ENCODE results near the gene FAM149A. TPM values are rescaled to one million over a fixed set of nuclear protein-coding genes. Genes with fewer than 3 reads are reported as not detected.

Gene FAM149A
- total RNA-seq, 4 donors from 2014 or later = 8.1 to 13.4 (median 9.7) TPM

DNA sequence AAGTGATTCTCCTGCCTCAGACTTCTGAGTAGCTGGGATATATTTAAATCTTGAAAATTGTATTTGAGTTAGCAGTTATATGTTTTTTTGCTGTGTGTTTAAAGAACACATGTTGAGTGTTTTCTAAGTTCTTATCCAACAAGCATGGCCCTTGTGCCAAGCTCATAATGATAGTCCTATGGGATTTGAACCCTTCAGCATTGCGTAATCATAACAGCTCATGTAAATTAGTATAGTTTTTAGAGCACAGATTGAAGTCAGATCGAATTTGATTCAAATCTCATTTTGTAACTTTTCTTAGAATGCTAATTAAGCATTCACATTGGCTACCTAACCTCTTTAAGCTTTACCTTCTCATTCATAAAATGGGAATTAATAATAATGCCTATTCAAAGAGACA, 12.2 kb downstream of the FAM149A start:
- intact Hi-C loops (cut with DNase I) = loop anchor here (5.0 kb wide), 1 partner anchor 634 kb away; no protein-coding TSS in a partner anchor
- 81 to 82% methylated on average over 2 of the region's 2 CpGs for WGBS, 2 donors
- Histone ChIP-seq H3K27ac (no peak overlapping the region), H3K36me3 (no peaks in the 10 kb centered on the region), H3K4me3 (replicated peaks in 1 of 3) (no peak overlapping the region), H3K27me3 (no peaks in the 10 kb centered on the region), H3K9me3 (no peaks in the 10 kb centered on the region), H3K4me1 (no peaks in the 10 kb centered on the region)
- TF ChIP-seq, protein P1, sequence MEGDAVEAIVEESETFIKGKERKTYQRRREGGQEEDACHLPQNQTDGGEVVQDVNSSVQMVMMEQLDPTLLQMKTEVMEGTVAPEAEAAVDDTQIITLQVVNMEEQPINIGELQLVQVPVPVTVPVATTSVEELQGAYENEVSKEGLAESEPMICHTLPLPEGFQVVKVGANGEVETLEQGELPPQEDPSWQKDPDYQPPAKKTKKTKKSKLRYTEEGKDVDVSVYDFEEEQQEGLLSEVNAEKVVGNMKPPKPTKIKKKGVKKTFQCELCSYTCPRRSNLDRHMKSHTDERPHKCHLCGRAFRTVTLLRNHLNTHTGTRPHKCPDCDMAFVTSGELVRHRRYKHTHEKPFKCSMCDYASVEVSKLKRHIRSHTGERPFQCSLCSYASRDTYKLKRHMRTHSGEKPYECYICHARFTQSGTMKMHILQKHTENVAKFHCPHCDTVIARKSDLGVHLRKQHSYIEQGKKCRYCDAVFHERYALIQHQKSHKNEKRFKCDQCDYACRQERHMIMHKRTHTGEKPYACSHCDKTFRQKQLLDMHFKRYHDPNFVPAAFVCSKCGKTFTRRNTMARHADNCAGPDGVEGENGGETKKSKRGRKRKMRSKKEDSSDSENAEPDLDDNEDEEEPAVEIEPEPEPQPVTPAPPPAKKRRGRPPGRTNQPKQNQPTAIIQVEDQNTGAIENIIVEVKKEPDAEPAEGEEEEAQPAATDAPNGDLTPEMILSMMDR (IDR thresholded peaks at IDR 0.05) = no peak
- no peak for TF ChIP-seq POLR2A (IDR thresholded peaks at IDR 0.05)
- no peak for DNase-seq

DNA sequence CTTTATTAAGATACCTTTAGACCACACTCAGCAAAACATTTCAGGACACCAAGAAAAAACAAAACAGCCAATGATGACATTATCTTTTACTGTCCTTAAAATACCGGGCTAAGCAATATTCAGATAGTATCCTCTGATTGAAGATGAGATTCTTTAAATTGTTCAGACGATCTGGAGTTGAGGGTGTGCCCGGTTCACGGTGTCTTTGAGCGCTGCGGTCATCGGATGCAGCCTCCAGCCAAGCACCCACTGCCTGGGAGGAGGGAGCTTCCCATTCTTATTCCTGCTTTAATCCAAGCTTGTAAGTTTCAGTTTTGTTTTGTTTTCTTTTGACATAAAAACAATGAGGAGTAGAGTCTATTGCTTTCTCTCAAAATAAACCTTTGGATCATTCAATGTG, 14.1 kb downstream of the FAM149A start:
- WGBS, 2 donors = 51 to 69% methylated on average over 7 of the region's 7 CpGs
- H3K4me3 ChIP-seq (replicated peaks in 1 of 3) = no peak overlapping the region

DNA sequence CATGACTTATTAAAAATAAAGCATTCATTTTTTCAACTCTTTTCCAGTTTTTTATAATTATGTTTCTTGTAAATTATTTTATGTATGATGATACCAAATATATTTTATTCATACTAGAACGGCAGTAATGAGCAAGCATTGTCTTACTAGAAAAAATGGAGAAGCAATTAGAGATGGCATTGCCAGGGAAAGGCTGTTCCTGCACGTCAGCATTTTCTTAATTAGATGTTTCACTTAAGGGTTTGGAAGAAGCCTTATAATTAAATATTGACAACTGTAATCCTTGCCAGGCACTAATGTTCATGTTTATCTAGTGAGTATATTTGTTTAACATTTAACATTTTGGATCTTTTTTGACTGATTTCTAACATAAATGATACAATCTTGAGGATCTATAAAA, 16.6 kb downstream of the FAM149A start:
- 93 to 95% methylated on average over 2 of the region's 2 CpGs for WGBS, 2 donors
- Histone ChIP-seq H3K36me3 (no peaks in the 10 kb centered on the region), H3K4me3 (replicated peaks in 1 of 3) (no peak overlapping the region), H3K27ac (no peak overlapping the region), H3K4me1 (no peaks in the 10 kb centered on the region), H3K9me3 (no peaks in the 10 kb centered on the region), H3K27me3 (no peaks in the 10 kb centered on the region)
- TF ChIP-seq POLR2A (IDR thresholded peaks at IDR 0.05) = no peak
- TF ChIP-seq, protein P1 (IDR thresholded peaks at IDR 0.05) = no peak
- DNase-seq = no peak
- intact Hi-C loops (cut with DNase I) = no loop called here

More for the DNA sequence above, 14.1 kb downstream of the FAM149A start:
- Histone ChIP-seq H3K36me3 (no peaks in the 10 kb centered on the region), H3K4me1 (no peaks in the 10 kb centered on the region), H3K9me3 (no peaks in the 10 kb centered on the region), H3K27me3 (no peaks in the 10 kb centered on the region), H3K27ac (no peak overlapping the region)
- TF ChIP-seq, protein P1 (IDR thresholded peaks at IDR 0.05) = no peak
- no peak for TF ChIP-seq POLR2A (IDR thresholded peaks at IDR 0.05)
- no peak for DNase-seq
- intact Hi-C loops (cut with DNase I) = loop anchor here (5.0 kb wide), 1 partner anchor 636 kb away; no protein-coding TSS in a partner anchor

DNA sequence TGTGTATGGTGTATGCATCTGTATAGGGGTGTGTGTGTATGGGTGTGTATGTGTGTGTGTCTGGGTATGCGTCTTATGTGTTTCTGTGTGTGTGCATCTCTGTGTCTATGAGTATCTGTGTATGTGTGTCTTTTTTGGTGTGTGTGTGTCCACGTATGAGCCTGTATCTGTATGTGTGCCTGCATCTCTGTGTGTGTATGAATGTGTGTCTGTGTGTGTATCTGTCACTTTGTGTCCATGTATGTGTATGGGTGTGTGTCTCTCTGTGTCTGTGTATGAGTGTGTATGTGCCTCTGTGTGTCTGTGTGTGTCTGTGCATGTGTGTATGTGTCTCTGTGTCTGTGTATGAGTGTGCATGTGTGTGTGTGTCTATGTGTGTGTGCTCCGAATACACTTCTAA, 24.3 kb downstream of the FAM149A start:
- intact Hi-C loops (cut with DNase I) = no loop called here
- Histone ChIP-seq H3K4me1 (no peaks in the 10 kb centered on the region), H3K27me3 (no peaks in the 10 kb centered on the region), H3K36me3 (no peaks in the 10 kb centered on the region), H3K9me3 (no peaks in the 10 kb centered on the region), H3K4me3 (replicated peaks in 1 of 3) (no peak overlapping the region), H3K27ac (no peak overlapping the region)
- no peak for TF ChIP-seq POLR2A (IDR thresholded peaks at IDR 0.05)
- TF ChIP-seq, protein P1 (IDR thresholded peaks at IDR 0.05) = no peak
- no peak for DNase-seq
- WGBS, 2 donors = 92 to 98% methylated on average over 3 of the region's 3 CpGs

DNA sequence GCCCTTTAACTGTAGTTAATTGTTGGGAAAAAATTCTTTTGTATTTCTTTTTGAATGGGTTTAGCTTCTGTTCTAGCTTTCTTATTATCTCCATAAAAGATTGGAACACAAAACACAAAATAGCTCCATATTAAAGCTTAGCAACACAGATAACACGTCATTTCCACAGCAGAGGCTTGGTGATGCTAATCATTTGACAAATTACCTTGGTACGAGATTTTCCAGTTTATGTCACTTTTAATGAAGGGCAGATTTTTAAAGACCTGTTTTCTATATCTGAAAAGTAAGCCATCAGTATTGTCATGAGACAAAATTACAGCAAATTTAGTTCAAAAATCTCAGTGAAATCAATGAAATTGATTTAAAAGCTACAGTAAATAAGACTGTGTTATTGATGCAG, 27.4 kb downstream of the FAM149A start:
- intact Hi-C loops (cut with DNase I) = no loop called here
- no peaks in the 10 kb centered on the region for H3K9me3 ChIP-seq
- H3K27ac ChIP-seq = no peak overlapping the region
- DNase-seq = no peak
- H3K27me3 ChIP-seq = no peaks in the 10 kb centered on the region
- 90 to 97% methylated on average over 2 of the region's 2 CpGs for whole genome bisulfite sequencing, 2 donors
- TF ChIP-seq, protein P1 (IDR thresholded peaks at IDR 0.05) = no peak
- no peak for TF ChIP-seq POLR2A (IDR thresholded peaks at IDR 0.05)
- H3K4me3 ChIP-seq (replicated peaks in 1 of 3) = no peak overlapping the region
- H3K4me1 ChIP-seq = no peaks in the 10 kb centered on the region
- no peaks in the 10 kb centered on the region for H3K36me3 ChIP-seq

Measured in thyroid gland (tissue), 4 donors.